Testis (tissue), 3 donors: ENCODE results near the gene INSIG1. TPM values are rescaled to one million over a fixed set of nuclear protein-coding genes. Genes with fewer than 3 reads are reported as not detected.

Experiments
- DNase-seq: peaks from one replicate; pipeline ENCODE4 v3.0.0-alpha.2; 2019
- H3K27ac ChIP-seq, 2 donors: fragments of 200-600 bp; sonication (generic); one replicate each; pipeline ENCODE4 v1.5.1; 2019
- H3K27me3 ChIP-seq: fragments of 200-600 bp; sonication (generic); one replicate; pipeline ENCODE4 v1.5.1; 2019
- H3K36me3 ChIP-seq: fragments of 200-600 bp; sonication (generic); one replicate; pipeline ENCODE4 v1.5.1; 2017; ENCODE audit warnings: low read depth; ENCODE audit errors: missing control alignments
- H3K4me1 ChIP-seq: fragments of 200-600 bp; sonication (generic); one replicate; pipeline ENCODE4 v1.5.1; 2019
- H3K4me3 ChIP-seq, 2 donors: fragments of 200-600 bp; sonication (generic); one replicate each; pipeline ENCODE4 v1.5.1; 2017 to 2019
- H3K9me3 ChIP-seq: fragments of 200-600 bp; sonication (generic); one replicate; pipeline ENCODE4 v1.5.1; 2017
- CTCF ChIP-seq, 3 experiments: fragments of 450-650 bp in 2 of 3; fragments of 200-600 bp in 1 of 3; sonication (generic) in 1 of 3; IDR thresholded peaks; one replicate each; pipeline ENCODE4 v1.5.1; 2016 to 2019; ENCODE audit warnings: antibody characterized with exemption in 3 of 3, mild to moderate bottlenecking in 2 of 3, moderate library complexity in 1 of 3
- POLR2A ChIP-seq: fragments of 450-650 bp; IDR thresholded peaks from one replicate; pipeline ENCODE4 v1.6.1; 2017; ENCODE audit warnings: antibody characterized with exemption, mild to moderate bottlenecking, moderate library complexity
- WGBS, 2 donors: methylation state at CpG; one replicate each; pipeline ENCODE4 v1.1.5; 2018; 5-methylcytosine and 5-hydroxymethylcytosine counted together
- intact Hi-C: fragments of 100-400 bp; cut with DNase I; formaldehyde crosslinking; loops from one replicate; pipeline ENCODE4 v1.15.1; 2023; ENCODE audit warnings: low total_unique reads
- polyA plus RNA-seq: library from polyadenylated mRNA; stranded (reverse); fragments of 350-450 nt; fragmentation: Illumina TruSeq; extraction: RNeasy Lipid Tissue Mini Kit (QIAGEN cat#74804); gene quantifications from one replicate; pipeline ENCODE4 v1.2.3, GENCODE V29; 2014; ENCODE audit warnings: low read depth, low replicate concordance; ENCODE audit not compliant: insufficient read depth
- total RNA-seq, 2 donors: library from RNA; depleted of rRNA; stranded (reverse); fragments of >200 nt; gene quantifications; one replicate each; pipeline ENCODE4 v1.2.3, GENCODE V29; 2016

Gene INSIG1
- total and polyA plus RNA-seq, 3 donors from 2014 or later, result 52.7 to 118 (median 89.7) TPM

- peaks cover 23% of the 10 kb centered on the region for H3K4me1 ChIP-seq
- peak overlapping the region in 1 of 2 donors; percentile 58 for H3K27ac ChIP-seq
- H3K27me3 ChIP-seq, result no peaks in the 10 kb centered on the region
- H3K4me3 ChIP-seq, result no peak overlapping the region
- intact Hi-C loops, result no loop called here
- DNase-seq, result peak; percentile 67
- H3K36me3 ChIP-seq, result no peaks in the 10 kb centered on the region
- 64 to 74% methylated on average over 9 of the region's 9 CpGs for WGBS, 2 donors
- TF ChIP-seq POLR2A, result no peak
- TF ChIP-seq CTCF (IDR thresholded peaks at IDR 0.05), result no peak
- no peaks in the 10 kb centered on the region for H3K9me3 ChIP-seq
Observed at GRCh38 chr7:155305231-155305904, 7.7 kb downstream of the INSIG1 start.

GRCh38 chr7:155306673-155307470 lies 9.2 kb downstream of the INSIG1 start:
- Histone ChIP-seq H3K27ac (peak overlapping the region; percentile 55 to 58), H3K4me3 (no peak overlapping the region), H3K27me3 (no peaks in the 10 kb centered on the region), H3K4me1 (peaks cover 23% of the 10 kb centered on the region), H3K9me3 (no peaks in the 10 kb centered on the region), H3K36me3 (no peaks in the 10 kb centered on the region)
- 74 to 76% methylated on average over 15 of the region's 15 CpGs for WGBS, 2 donors
- intact Hi-C loops, result no loop called here
- TF ChIP-seq POLR2A, result no peak
- no peak for DNase-seq

GRCh38 chr7:155308330-155309020 lies 10.8 kb downstream of the INSIG1 start:
- Histone ChIP-seq H3K4me1 (peaks cover 18% of the 10 kb centered on the region), H3K4me3 (no peak overlapping the region), H3K9me3 (no peaks in the 10 kb centered on the region), H3K27ac (no peak overlapping the region), H3K36me3 (no peaks in the 10 kb centered on the region), H3K27me3 (no peaks in the 10 kb centered on the region)
- WGBS, 2 donors, result 95% methylated on average over 19 of the region's 19 CpGs
- intact Hi-C loops, result no loop called here
- TF ChIP-seq CTCF (IDR thresholded peaks at IDR 0.05) (no peak), POLR2A (no peak)
- DNase-seq, result no peak

- H3K36me3 ChIP-seq, result no peaks in the 10 kb centered on the region
- peaks cover 17% of the 10 kb centered on the region for H3K4me1 ChIP-seq
- intact Hi-C loops, result no loop called here
- H3K9me3 ChIP-seq, result no peaks in the 10 kb centered on the region
- no peak overlapping the region for H3K27ac ChIP-seq
- no peak for TF ChIP-seq POLR2A
- no peak for TF ChIP-seq CTCF (IDR thresholded peaks at IDR 0.05)
- no peak for DNase-seq
- no peaks in the 10 kb centered on the region for H3K27me3 ChIP-seq
- H3K4me3 ChIP-seq, result no peak overlapping the region
- WGBS, 2 donors, result 77 to 80% methylated on average over 1 of the region's 1 CpG
Observed at GRCh38 chr7:155309021-155309338, 11.3 kb downstream of the INSIG1 start.

GRCh38 chr7:155310425-155311114 lies 12.9 kb downstream of the INSIG1 start:
- no peak overlapping the region for H3K4me3 ChIP-seq
- DNase-seq, result no peak
- no peaks in the 10 kb centered on the region for H3K36me3 ChIP-seq
- WGBS, 2 donors, result 85 to 88% methylated on average over 13 of the region's 13 CpGs
- peaks cover 13% of the 10 kb centered on the region for H3K4me1 ChIP-seq
- H3K27me3 ChIP-seq, result no peaks in the 10 kb centered on the region
- no peak for TF ChIP-seq POLR2A
- no peak for TF ChIP-seq CTCF (IDR thresholded peaks at IDR 0.05)
- intact Hi-C loops, result no loop called here
- H3K27ac ChIP-seq, result no peak overlapping the region
- no peaks in the 10 kb centered on the region for H3K9me3 ChIP-seq
